ENCODE measurements around the gene PCDHB12.
"Not testable (repeated sequence)": the region's sequence is repeated elsewhere in the genome, so short reads cannot be mapped to it uniquely, and the experiment has no call there.

The PCDHB12 gene

GRCh38 chr5:141175933-141176332 lies 32.6 kb upstream of the PCDHB12 start:
- H2AFZ ChIP-seq (ENCODE audit: low read length), result no peak overlapping the region
- H3K9me2 ChIP-seq (replicated peaks; ENCODE audit: low read depth, low read length), result no peaks in the 10 kb centered on the region
- no peaks in the 10 kb centered on the region for H3K9me3 ChIP-seq (ENCODE audit: insufficient read depth, low read depth, low read length)
- H3K4me3 ChIP-seq (ENCODE audit: low read length, poor library complexity, severe bottlenecking), result no peak overlapping the region
- no peaks in the 10 kb centered on the region for H3K79me2 ChIP-seq (ENCODE audit: insufficient read depth, low read length)
- no peak overlapping the region for H3K9ac ChIP-seq (ENCODE audit: low read depth, low read length, poor library complexity, severe bottlenecking)
- no peak overlapping the region for H3K4me2 ChIP-seq (ENCODE audit: low read depth, low read length, poor library complexity, severe bottlenecking)
- TF ChIP-seq, protein P1, sequence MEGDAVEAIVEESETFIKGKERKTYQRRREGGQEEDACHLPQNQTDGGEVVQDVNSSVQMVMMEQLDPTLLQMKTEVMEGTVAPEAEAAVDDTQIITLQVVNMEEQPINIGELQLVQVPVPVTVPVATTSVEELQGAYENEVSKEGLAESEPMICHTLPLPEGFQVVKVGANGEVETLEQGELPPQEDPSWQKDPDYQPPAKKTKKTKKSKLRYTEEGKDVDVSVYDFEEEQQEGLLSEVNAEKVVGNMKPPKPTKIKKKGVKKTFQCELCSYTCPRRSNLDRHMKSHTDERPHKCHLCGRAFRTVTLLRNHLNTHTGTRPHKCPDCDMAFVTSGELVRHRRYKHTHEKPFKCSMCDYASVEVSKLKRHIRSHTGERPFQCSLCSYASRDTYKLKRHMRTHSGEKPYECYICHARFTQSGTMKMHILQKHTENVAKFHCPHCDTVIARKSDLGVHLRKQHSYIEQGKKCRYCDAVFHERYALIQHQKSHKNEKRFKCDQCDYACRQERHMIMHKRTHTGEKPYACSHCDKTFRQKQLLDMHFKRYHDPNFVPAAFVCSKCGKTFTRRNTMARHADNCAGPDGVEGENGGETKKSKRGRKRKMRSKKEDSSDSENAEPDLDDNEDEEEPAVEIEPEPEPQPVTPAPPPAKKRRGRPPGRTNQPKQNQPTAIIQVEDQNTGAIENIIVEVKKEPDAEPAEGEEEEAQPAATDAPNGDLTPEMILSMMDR (conservative IDR thresholded peaks at IDR 0.05; ENCODE audit: low read length), result no peak
- H3K36me3 ChIP-seq (ENCODE audit: insufficient read depth, low read length), result no peaks in the 10 kb centered on the region
- H4K20me1 ChIP-seq (ENCODE audit: insufficient read depth, low read length, poor library complexity, severe bottlenecking), result no peaks in the 10 kb centered on the region
- H3K4me1 ChIP-seq (ENCODE audit: insufficient read depth, low read length, poor library complexity, severe bottlenecking), result no peaks in the 10 kb centered on the region
- H3F3A ChIP-seq (ENCODE audit: low read depth), result no peaks in the 10 kb centered on the region
- no peaks in the 10 kb centered on the region for H3K27me3 ChIP-seq (ENCODE audit: insufficient read depth, low read length, poor library complexity, severe bottlenecking)

GRCh38 chr5:141177577-141178191 lies 30.8 kb upstream of the PCDHB12 start, which contains the start of gene PCDHB8:
Gene PCDHB8 (plus strand): TSS chr5:141177790. CDS start chr5:141178035, 245 bp downstream.
- H3F3A ChIP-seq (ENCODE audit: low read depth); H3K9ac ChIP-seq (ENCODE audit: low read depth, low read length, poor library complexity, severe bottlenecking); H3K4me1 ChIP-seq (ENCODE audit: insufficient read depth, low read length, poor library complexity, severe bottlenecking); H4K20me1 ChIP-seq (ENCODE audit: insufficient read depth, low read length, poor library complexity, severe bottlenecking); H3K9me3 ChIP-seq (ENCODE audit: insufficient read depth, low read depth, low read length); H3K36me3 ChIP-seq (ENCODE audit: insufficient read depth, low read length); H3K4me3 ChIP-seq (ENCODE audit: low read length, poor library complexity, severe bottlenecking); H2AFZ ChIP-seq (ENCODE audit: low read length); H3K79me2 ChIP-seq (ENCODE audit: insufficient read depth, low read length); H3K4me2 ChIP-seq (ENCODE audit: low read depth, low read length, poor library complexity, severe bottlenecking); H3K27me3 ChIP-seq (ENCODE audit: insufficient read depth, low read length, poor library complexity, severe bottlenecking); H3K9me2 ChIP-seq (replicated peaks; ENCODE audit: low read depth, low read length): not testable (repeated sequence)

DNA sequence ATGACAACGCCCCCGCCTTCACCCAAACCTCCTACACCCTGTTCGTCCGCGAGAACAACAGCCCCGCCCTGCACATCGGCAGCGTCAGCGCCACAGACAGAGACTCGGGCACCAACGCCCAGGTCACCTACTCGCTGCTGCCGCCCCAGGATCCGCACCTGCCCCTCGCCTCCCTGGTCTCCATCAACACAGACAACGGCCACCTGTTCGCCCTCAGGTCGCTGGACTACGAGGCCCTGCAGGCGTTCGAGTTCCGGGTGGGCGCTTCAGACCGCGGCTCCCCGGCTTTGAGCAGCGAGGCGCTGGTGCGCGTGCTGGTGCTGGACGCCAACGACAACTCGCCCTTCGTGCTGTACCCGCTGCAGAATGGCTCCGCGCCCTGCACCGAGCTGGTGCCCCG lies 29.1 kb upstream of the PCDHB12 start:
- H3K27me3 ChIP-seq (ENCODE audit: insufficient read depth, low read length, poor library complexity, severe bottlenecking); H3K9me2 ChIP-seq (replicated peaks; ENCODE audit: low read depth, low read length); H3K9ac ChIP-seq (ENCODE audit: low read depth, low read length, poor library complexity, severe bottlenecking); H3K9me3 ChIP-seq (ENCODE audit: insufficient read depth, low read depth, low read length); H4K20me1 ChIP-seq (ENCODE audit: insufficient read depth, low read length, poor library complexity, severe bottlenecking); H3F3A ChIP-seq (ENCODE audit: low read depth); H3K4me3 ChIP-seq (ENCODE audit: low read length, poor library complexity, severe bottlenecking); H3K4me2 ChIP-seq (ENCODE audit: low read depth, low read length, poor library complexity, severe bottlenecking); H3K36me3 ChIP-seq (ENCODE audit: insufficient read depth, low read length); H3K4me1 ChIP-seq (ENCODE audit: insufficient read depth, low read length, poor library complexity, severe bottlenecking); H2AFZ ChIP-seq (ENCODE audit: low read length); H3K79me2 ChIP-seq (ENCODE audit: insufficient read depth, low read length): not testable (repeated sequence)

- not testable (repeated sequence) for H3K9me2 ChIP-seq (replicated peaks; ENCODE audit: low read depth, low read length); H3K4me3 ChIP-seq (ENCODE audit: low read length, poor library complexity, severe bottlenecking); H3K27me3 ChIP-seq (ENCODE audit: insufficient read depth, low read length, poor library complexity, severe bottlenecking); H3K79me2 ChIP-seq (ENCODE audit: insufficient read depth, low read length); H3K9me3 ChIP-seq (ENCODE audit: insufficient read depth, low read depth, low read length); H4K20me1 ChIP-seq (ENCODE audit: insufficient read depth, low read length, poor library complexity, severe bottlenecking); H2AFZ ChIP-seq (ENCODE audit: low read length); H3K4me2 ChIP-seq (ENCODE audit: low read depth, low read length, poor library complexity, severe bottlenecking); H3K9ac ChIP-seq (ENCODE audit: low read depth, low read length, poor library complexity, severe bottlenecking); H3K4me1 ChIP-seq (ENCODE audit: insufficient read depth, low read length, poor library complexity, severe bottlenecking); H3F3A ChIP-seq (ENCODE audit: low read depth); H3K36me3 ChIP-seq (ENCODE audit: insufficient read depth, low read length)
Measured at GRCh38 chr5:141179876-141180275, 28.6 kb upstream of the PCDHB12 start.

DNA sequence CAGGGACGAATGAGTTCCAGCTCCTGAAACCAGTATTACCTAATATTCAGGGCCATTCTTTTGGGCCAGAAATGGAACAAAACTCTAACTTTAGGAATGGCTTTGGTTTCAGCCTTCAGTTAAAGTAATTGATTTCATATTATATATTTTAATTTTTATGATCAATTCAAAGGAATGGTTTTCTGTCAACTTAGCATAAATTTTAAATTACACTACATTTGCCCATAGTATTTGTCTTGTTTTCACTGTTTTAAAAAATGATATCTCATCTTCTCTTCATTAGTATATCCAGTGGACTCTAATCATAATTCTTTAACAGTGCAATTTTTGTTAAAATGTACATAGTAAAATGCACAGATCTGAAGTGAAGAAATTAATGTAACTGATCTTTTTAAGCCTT lies 28.2 kb upstream of the PCDHB12 start:
- TF ChIP-seq EZH2phosphoT487 (IDR thresholded peaks at IDR 0.05; ENCODE audit: borderline replicate concordance), result no peak
- TF ChIP-seq, protein P1 (conservative IDR thresholded peaks at IDR 0.05; ENCODE audit: low read length), result no peak
- Histone ChIP-seq H3K9ac (ENCODE audit: low read depth, low read length, poor library complexity, severe bottlenecking) (no peak overlapping the region), H3F3A (ENCODE audit: low read depth) (no peaks in the 10 kb centered on the region), H2AFZ (ENCODE audit: low read length) (no peak overlapping the region), H3K36me3 (ENCODE audit: insufficient read depth, low read length) (no peaks in the 10 kb centered on the region), H3K79me2 (ENCODE audit: insufficient read depth, low read length) (no peaks in the 10 kb centered on the region), H3K9me2 (replicated peaks; ENCODE audit: low read depth, low read length) (no peaks in the 10 kb centered on the region), H3K9me3 (ENCODE audit: insufficient read depth, low read depth, low read length) (no peaks in the 10 kb centered on the region), H4K20me1 (ENCODE audit: insufficient read depth, low read length, poor library complexity, severe bottlenecking) (no peaks in the 10 kb centered on the region), H3K4me3 (ENCODE audit: low read length, poor library complexity, severe bottlenecking) (no peak overlapping the region), H3K27me3 (ENCODE audit: insufficient read depth, low read length, poor library complexity, severe bottlenecking) (no peaks in the 10 kb centered on the region), H3K4me2 (ENCODE audit: low read depth, low read length, poor library complexity, severe bottlenecking) (no peak overlapping the region), H3K4me1 (ENCODE audit: insufficient read depth, low read length, poor library complexity, severe bottlenecking) (no peaks in the 10 kb centered on the region)
